ENCODE data around the gene TNFSF11.

TNFSF11 gene

GRCh38 chr13:42612021-42612765, 38.2 kb downstream of the TNFSF11 start:
- no peak for DNase-seq

GRCh38 chr13:42614436-42615035, 40.6 kb downstream of the TNFSF11 start:
- no peak for DNase-seq

- no peak for DNase-seq
Measured at GRCh38 chr13:42615691-42616090, 41.7 kb downstream of the TNFSF11 start.

DNA sequence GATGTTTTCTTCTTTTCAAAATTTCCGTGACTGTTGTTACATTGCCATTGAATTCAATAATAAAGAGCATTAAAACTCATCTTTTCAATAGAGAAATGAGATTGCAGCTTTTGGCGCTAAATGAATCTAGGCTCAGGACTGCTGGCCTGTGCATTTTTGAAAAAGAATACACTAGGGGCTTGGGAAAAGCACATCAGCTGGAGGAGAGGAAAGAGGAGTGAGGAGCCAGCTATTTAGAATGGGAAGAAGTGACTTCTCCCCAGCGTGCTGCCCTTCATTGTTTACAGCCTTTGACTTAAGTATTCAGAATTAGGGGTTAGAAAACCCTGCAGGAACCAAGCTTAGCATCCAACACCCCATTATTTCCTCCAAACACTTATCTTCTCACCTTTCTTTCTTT, 43.3 kb downstream of the TNFSF11 start:
- no peak for DNase-seq

DNA sequence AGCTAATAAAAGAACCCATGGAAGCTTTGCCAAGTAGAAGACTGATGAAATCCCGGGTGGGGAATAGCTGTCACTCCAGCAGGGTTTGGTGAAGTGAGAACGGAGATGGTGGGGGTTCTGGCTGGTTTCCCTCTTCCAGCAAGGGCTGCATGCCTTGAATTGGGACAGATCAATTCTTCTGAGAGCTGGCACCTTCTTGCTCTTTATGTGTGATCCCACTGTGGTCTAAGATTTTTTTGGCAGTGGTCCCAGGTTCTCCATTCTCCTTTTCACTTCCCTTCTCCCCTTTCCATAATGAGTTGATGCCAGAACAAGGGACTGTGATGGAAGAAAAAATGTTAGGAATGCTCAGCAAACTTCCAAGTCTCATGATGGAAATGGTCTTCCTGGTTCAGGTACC, 50.0 kb downstream of the TNFSF11 start:
- no peak for DNase-seq

DNA sequence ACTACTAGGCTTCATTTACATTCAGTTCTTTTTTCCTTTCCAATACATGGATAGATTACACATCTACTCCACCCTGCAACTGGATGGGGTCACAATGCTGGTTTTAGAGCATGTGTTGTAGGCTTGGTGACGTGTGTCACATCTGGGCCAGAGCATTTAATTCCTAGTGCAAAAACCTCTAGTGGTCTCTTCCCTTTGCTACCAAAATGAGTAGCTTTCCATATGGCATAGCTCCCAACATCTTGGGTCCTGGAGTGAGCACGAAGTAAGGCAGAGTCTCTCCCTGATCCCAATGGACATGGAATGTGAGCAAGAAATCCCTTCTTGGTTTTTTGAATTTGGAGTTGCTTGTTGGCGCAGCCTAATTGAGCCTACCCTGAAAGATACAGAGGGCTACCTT, 51.7 kb downstream of the TNFSF11 start:
- no peak for DNase-seq

DNA sequence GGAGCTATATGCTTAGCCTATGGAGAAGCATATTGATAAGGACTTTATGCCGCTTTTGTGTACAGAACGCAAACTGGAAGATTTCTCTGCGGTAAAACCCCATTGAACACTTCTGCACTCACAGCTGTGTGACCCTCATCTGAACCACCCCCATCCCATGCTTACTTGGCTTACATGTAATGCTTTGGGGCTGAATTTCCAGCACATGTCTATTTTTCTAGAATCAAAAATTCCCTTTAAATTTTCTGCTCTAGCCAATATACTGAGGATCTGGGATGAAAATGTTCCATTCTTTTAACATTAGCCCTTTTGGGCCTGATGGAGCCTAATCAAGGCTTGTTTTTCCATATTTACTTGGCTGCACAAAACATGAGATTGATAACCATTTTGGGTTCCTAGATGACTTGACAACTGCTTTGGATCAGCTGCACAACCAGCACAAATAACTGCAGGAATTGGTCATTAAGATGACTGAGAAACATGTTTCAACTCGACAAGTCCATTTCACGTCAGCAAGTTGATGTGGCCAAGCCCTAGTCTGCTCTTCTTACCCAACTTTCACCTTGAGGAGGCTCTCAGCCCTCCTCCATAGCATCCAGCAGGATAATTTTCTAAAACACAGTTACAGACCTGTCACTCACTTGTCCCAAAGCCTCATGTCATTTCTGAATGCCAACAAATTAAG, 52.4 kb downstream of the TNFSF11 start:
- DNase-seq = peak; percentile 33

DNA sequence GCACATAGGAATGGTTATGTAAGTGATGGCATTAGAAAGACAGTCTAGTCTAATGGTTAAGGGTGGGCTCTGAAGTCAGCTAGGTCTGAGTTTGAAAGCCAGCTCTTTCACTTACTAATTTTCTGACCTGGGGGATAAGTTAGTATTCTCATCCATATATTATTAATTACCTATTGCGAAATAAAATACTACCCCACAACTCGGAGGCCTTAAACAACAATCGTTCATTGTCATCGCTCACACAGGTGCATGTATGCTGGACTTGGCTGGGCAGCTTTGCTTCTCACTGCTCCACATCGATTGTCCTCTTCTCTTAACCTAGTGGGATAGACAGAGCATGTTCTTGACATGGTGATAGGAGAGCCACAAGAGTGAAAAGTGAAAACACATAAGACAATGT, 54.7 kb downstream of the TNFSF11 start:
- DNase-seq = no peak

GRCh38 chr13:42631181-42631580, 57.2 kb downstream of the TNFSF11 start:
- DNase-seq = no peak

- no peak for DNase-seq
Measured at GRCh38 chr13:42633495-42633894, 59.5 kb downstream of the TNFSF11 start.

- DNase-seq = no peak
Measured at GRCh38 chr13:42638101-42638500, 64.1 kb downstream of the TNFSF11 start.

DNA sequence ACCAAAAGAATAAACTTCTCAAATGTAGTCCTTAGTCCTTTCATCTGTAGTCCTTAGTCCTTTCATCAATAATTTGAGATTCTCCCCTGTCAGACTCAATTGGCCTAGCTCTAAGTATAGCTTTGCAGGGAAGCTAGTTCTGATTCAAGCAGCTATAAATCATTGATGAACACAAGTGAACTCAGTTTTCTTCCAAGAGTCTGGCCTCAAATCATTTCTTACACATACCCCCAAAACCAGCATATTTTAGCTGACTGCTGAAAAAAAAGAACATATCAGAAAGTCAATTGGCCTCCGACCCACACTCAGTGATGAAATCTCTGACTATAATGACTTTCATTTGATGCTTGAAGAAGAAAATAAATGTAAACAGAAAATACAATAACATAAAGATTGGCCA, 64.9 kb downstream of the TNFSF11 start:
- DNase-seq = no peak

DNA sequence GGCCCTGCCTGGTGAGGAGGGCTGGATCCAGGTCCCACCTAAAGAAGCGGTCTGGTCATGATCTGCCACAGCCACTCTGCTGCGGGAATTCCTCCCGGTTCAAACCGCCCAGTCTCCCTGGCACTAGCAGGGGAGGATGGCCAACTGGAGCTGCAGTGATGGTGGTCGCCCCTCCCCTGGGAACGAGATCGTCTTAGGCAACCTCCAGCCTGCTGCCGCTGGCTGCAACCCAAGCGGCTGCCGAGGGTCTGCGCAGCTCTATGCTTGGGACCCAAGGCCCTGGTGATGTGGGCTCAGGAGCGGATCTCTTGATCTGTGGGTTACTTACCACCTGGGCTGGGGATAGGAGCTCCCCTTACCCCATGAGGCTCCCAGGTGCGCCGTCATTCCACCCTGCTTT, 69.1 kb downstream of the TNFSF11 start:
- DNase-seq = no peak

GRCh38 chr13:42644841-42645240, 70.9 kb downstream of the TNFSF11 start:
- DNase-seq = no peak

GRCh38 chr13:42645717-42646116, 71.8 kb downstream of the TNFSF11 start:
- no peak for DNase-seq

GRCh38 chr13:42649141-42649540, 75.2 kb downstream of the TNFSF11 start:
- no peak for DNase-seq

DNA sequence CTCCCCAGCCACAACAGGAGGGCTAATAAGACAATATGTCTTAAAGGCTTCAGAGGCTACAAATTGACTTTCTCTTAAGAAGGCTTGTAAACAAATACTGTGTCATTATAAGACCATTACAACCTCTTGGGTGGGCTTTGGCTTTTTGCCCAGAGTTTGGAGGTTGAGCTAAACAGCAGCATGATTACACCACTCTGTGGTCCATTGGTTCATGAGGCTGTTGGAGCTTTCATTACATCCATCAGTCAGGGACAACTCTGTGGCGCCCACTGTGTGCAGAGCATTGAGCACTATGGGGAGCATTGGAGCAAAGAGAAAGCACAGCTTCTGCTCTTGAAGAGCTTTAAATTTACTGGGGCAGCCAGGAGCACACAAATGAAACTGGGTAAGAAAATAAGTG, 75.9 kb downstream of the TNFSF11 start:
- peak; percentile 32 for DNase-seq

DNA sequence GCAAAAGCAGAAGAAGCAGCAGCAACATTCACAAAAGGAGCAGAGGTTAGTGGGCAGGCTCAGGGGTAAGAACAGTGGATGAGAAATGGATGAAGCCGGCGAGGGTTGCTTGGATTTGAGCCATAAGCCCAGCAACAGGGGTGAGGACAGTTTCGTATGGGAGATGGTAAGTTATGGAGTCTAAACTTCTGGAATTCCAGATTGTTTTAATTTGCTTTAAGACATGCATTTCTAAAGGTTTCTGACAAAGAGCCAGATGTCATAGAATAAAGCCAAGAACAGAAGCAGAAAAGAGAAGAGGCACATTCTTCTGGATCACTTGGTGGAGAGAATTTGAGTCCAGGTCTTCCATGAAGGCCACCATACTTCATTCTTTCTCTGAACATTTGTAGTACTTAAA, 76.6 kb downstream of the TNFSF11 start:
- no peak for DNase-seq

DNA sequence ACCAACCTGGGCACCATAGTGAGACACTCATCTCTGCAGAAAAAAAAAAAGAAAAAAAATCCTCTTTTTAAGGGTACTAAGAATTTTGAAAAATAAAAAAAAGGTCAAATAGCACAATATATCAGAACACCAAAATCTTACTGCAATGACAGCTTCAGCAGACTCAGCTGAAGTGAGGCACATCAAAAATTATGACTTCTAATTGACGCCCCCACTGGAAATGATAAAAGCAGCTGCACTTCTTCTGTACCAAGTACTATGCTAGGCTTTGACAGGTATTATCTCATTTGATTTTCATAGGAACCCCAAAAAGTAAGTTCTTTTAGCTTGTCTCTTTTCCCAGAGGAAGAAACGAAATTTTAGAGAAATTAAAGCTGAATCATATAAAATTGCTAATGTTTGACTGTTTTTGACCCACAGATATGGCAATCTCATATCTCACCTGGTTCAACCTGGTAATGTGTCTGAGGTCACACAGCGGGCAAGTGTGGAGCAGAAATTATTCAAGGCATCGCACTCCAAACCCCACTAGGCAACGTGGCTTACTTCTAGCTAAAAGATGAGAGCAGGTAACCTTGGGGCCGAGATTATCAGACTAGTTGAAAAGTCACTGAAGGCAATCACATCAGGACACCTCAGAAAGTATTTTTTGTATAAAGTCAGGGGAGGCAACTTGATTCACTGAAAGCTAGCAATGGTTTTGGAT, 78.1 kb downstream of the TNFSF11 start:
- no peak for DNase-seq

- DNase-seq = no peak
Measured at GRCh38 chr13:42652642-42653415, 78.9 kb downstream of the TNFSF11 start.

- DNase-seq = no peak
Measured at GRCh38 chr13:42653679-42654078, 79.7 kb downstream of the TNFSF11 start.

- no peak for DNase-seq
Measured at GRCh38 chr13:42654212-42654611, 80.3 kb downstream of the TNFSF11 start.

GRCh38 chr13:42654722-42655121, 80.8 kb downstream of the TNFSF11 start:
- DNase-seq = no peak

All from femur (tissue), 1 donor.